Thoracic aorta (tissue), 2 donors: Measurements from ENCODE around the gene ROGDI. TPM values are rescaled to one million over a fixed set of nuclear protein-coding genes. Genes with fewer than 3 reads are reported as not detected.
"Not testable (repeated sequence)": the region's sequence is repeated elsewhere in the genome, so short reads cannot be mapped to it uniquely, and the experiment has no call there.

Source experiments
- ATAC-seq: fragments of 150-250 bp; one replicate; pipeline ENCODE4 v1.8.0; 2017; ENCODE audit warnings: low read depth; ENCODE audit not compliant: insufficient number of reproducible peaks, low FRiP score
- DNase-seq: peaks from one replicate; pipeline ENCODE4 v3.0.0-alpha.2; 2020; ENCODE audit warnings: low spot score
- H3K27ac ChIP-seq, 2 donors: fragments of 200-600 bp; sonication (generic); 1 replicate in 1 of 2; 2 replicates in 1 of 2; pipeline ENCODE4 v1.5.1; 2016; ENCODE audit warnings: mild to moderate bottlenecking in 2 of 2, moderate library complexity in 2 of 2
- H3K27me3 ChIP-seq: fragments of 200-600 bp; sonication (generic); replicated peaks from 2 replicates; pipeline ENCODE4 v1.6.0; 2016; ENCODE audit warnings: mild to moderate bottlenecking; ENCODE audit not compliant: insufficient read depth
- H3K36me3 ChIP-seq: fragments of 200-600 bp; sonication (generic); one replicate; pipeline ENCODE4 v1.5.1; 2016
- H3K4me1 ChIP-seq, 2 donors: fragments of 200-600 bp; sonication (generic); 1 replicate in 1 of 2; 2 replicates in 1 of 2; pipeline versions ENCODE4 v1.5.1 to v1.6.0; 2016; ENCODE audit warnings: low read depth in 2 of 2, mild to moderate bottlenecking in 1 of 2; ENCODE audit not compliant: control insufficient read depth in 1 of 2
- H3K4me3 ChIP-seq: fragments of 200-600 bp; sonication (generic); 2 replicates; pipeline ENCODE4 v1.5.1; 2016; ENCODE audit warnings: mild to moderate bottlenecking
- H3K9me3 ChIP-seq: fragments of 200-600 bp; sonication (generic); 2 replicates; pipeline ENCODE4 v1.5.1; 2016
- CTCF ChIP-seq: fragments of 200-600 bp; sonication (generic); IDR thresholded peaks from one replicate; pipeline ENCODE4 v1.5.1; 2019; ENCODE audit warnings: antibody characterized with exemption
- total RNA-seq, 2 donors: library from RNA; depleted of rRNA; stranded (reverse); fragments of >200 nt; gene quantifications; one replicate each; pipeline versions ENCODE4 v1.1.0 to v1.2.3, GENCODE V29; 2016

Gene ROGDI
- total RNA-seq, 2 donors from 2014 or later: 4.2 to 23.7 TPM

DNA sequence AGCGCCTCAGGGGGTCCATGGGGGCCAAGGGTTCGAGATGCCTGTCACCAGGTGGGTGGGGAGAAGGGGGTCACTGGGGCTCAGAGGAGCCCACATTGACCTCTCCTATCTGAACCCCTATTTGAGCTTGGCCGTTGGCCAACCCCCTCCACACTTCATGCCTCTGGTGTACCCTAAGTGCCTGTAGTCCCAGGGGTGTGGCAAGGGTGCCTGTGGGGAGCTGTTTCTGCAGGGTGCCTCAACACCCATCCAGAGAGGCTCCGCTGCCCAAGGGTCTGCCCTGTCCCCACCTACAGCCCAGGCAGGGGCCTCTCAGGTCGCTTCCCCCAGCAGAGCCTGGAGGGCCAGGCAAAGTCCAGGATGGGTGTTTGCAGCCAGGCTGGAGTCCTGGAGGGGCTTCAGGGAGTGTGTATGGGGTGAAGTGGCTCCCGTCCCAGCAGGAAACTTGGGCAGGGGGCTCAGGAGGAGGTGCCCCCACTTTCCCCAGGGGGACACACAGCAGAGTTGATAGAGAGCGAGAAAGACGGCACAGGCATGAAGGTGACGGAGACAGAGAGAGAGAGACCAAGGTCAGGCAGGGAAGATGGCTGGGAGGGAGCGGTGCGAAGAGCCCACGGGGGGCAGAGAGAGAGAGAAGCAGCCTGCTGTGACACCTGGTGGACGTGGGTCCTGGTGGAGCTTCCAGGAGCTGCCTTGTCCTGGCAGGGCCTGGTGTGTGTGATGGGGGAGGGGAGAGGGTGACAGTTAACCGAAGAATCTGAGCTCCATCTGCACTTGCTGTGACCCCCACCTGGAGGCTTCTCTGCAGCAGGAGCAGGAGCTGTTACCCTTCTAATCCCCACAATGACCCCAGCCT lies 14.6 kb downstream of the ROGDI start, which contains the start of gene SEPTIN12:
Gene SEPTIN12 (minus strand): TSS at position 719 of the 856 bp plus-strand sequence. CDS start 700 bp downstream, at position 19.
- DNase-seq (no peak), ATAC-seq (no peak)
- H3K4me1 ChIP-seq: no peaks in the 10 kb centered on the region
- H3K27ac ChIP-seq: no peak within 1 kb of the TSS
- no peak within 1 kb of the TSS for H3K4me3 ChIP-seq
- no peaks in the 10 kb centered on the region for H3K27me3 ChIP-seq
- H3K9me3 ChIP-seq: no peaks in the 10 kb centered on the region
- no peaks in the 10 kb centered on the region for H3K36me3 ChIP-seq
- TF ChIP-seq CTCF: no peak

DNA sequence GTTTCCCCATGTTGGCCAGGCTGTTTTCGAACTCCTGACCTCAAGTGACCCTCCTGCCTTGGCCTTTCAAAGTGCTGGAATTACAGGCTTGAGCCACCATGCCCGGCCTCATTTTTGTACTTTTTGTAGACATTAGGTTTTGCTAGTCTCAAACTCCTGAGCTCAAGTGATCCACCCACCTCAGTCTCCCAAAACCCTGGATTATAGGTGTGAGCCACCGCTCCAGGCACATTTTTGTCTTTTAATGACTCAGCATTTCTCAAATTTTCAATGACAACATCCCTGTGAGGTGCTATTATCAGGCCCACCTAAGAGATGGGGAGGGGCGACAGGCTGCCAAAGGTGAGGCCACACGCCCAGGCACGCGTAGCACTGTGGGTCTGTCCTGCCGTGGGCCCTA lies 15.4 kb downstream of the ROGDI start:
- DNase-seq: no peak
- no peak for TF ChIP-seq CTCF
- Histone ChIP-seq H3K9me3 (no peaks in the 10 kb centered on the region), H3K4me1 (no peaks in the 10 kb centered on the region), H3K27ac (no peak overlapping the region), H3K27me3 (no peaks in the 10 kb centered on the region), H3K36me3 (no peaks in the 10 kb centered on the region), H3K4me3 (no peak overlapping the region)
- no peak for ATAC-seq

- DNase-seq: no peak
- Histone ChIP-seq H3K4me1 (no peaks in the 10 kb centered on the region), H3K9me3 (no peaks in the 10 kb centered on the region), H3K4me3 (no peak overlapping the region), H3K27me3 (no peaks in the 10 kb centered on the region), H3K36me3 (no peaks in the 10 kb centered on the region), H3K27ac (no peak overlapping the region)
- no peak for ATAC-seq
- TF ChIP-seq CTCF: no peak
Observed at GRCh38 chr16:4785758-4786433, 16.5 kb downstream of the ROGDI start.

- not testable (repeated sequence) for H3K4me3 ChIP-seq, DNase-seq, H3K4me1 ChIP-seq, ATAC-seq, H3K27me3 ChIP-seq, H3K9me3 ChIP-seq, H3K27ac ChIP-seq, H3K36me3 ChIP-seq
Observed at GRCh38 chr16:4784444-4784987, 17.9 kb downstream of the ROGDI start.

- Histone ChIP-seq H3K36me3 (no peaks in the 10 kb centered on the region), H3K27me3 (no peaks in the 10 kb centered on the region), H3K9me3 (no peaks in the 10 kb centered on the region), H3K4me1 (no peaks in the 10 kb centered on the region), H3K4me3 (no peak overlapping the region), H3K27ac (no peak overlapping the region)
- ATAC-seq: no peak
- no peak for DNase-seq
- TF ChIP-seq CTCF: no peak
Observed at GRCh38 chr16:4783951-4784336, 18.5 kb downstream of the ROGDI start.
